Measurements from ENCODE around the gene TOR1AIP2.

DNA sequence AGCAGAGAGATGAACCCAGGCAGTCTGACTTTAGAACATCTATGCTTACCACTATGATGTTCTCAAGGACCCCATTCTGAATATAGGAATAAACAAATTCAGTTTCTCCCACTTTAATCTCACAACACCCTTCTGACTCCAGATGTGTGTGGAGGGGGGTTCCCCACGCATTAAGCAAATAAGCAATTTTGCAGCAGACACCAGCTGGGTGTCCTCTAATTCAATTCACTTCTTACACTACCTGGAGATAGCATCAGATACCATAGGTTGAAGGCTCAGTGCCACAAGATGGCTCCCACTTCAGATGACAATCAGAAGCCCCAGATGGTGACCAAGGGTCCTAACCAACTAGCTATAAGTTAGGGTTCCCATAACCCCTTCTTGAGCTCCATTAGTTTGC is 46.7 kb upstream of the TOR1AIP2 start:
- TF ChIP-seq, protein P1, sequence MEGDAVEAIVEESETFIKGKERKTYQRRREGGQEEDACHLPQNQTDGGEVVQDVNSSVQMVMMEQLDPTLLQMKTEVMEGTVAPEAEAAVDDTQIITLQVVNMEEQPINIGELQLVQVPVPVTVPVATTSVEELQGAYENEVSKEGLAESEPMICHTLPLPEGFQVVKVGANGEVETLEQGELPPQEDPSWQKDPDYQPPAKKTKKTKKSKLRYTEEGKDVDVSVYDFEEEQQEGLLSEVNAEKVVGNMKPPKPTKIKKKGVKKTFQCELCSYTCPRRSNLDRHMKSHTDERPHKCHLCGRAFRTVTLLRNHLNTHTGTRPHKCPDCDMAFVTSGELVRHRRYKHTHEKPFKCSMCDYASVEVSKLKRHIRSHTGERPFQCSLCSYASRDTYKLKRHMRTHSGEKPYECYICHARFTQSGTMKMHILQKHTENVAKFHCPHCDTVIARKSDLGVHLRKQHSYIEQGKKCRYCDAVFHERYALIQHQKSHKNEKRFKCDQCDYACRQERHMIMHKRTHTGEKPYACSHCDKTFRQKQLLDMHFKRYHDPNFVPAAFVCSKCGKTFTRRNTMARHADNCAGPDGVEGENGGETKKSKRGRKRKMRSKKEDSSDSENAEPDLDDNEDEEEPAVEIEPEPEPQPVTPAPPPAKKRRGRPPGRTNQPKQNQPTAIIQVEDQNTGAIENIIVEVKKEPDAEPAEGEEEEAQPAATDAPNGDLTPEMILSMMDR (IDR thresholded peaks at IDR 0.05 in 8 of 11, conservative IDR thresholded peaks at IDR 0.05 in 3 of 11) = no peak
- TF ChIP-seq POLR2A (IDR thresholded peaks at IDR 0.05) = no peak

Measured in spleen (tissue), 7 donors.